GM18508 (cell line): Measurements from ENCODE around the gene COL17A1.

Experiments used
- ATAC-seq: cut with Tn5 transposase; IDR thresholded peaks from one replicate; pipeline ENCODE4 v1.9.1; 2021; ENCODE audit warnings: moderate number of reproducible peaks; ENCODE audit not compliant: insufficient read depth, unreplicated experiment

The COL17A1 gene

DNA sequence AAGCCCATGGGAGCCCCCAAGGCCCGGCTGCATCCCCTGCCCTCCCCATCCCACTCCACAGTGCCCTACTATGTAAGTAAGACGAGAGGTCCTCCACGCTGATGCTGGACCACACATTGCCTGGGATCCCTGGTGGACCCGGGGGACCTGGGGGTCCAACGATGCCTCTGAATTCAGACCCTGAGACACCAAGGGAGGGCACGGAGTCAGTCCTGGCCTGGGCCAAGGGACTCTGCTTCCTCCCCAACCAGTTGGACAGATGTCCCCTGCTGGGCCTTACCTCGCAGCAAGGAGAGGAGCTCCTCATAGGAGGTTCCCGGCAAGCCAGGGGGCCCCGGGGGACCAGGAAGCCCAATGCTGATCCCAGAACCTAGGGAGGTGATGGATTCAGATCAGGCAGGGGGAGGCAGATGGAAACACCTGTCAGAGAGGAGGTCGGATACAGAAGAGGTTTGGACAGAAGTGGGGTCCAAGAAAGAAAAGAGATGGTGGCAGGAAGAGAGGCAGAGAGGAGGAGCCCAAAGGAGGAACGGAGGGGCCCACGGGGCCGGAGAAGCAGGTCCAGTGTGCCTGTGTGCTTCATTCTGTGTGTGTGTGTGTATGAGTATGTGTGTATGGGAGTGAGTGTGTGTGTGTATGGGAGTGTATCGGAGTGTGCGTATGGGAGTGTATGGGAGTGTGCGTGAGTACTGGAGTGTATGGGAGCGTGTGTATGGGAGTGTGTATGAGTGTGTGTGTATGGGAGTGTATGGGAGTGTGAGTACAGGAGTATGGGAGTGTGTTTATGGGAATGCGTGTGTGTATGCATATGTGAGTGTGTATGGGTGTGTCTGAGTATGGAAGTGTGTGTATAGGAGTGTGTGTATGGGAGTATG lies 50.2 kb downstream of the COL17A1 start:
- ATAC-seq = no peak

DNA sequence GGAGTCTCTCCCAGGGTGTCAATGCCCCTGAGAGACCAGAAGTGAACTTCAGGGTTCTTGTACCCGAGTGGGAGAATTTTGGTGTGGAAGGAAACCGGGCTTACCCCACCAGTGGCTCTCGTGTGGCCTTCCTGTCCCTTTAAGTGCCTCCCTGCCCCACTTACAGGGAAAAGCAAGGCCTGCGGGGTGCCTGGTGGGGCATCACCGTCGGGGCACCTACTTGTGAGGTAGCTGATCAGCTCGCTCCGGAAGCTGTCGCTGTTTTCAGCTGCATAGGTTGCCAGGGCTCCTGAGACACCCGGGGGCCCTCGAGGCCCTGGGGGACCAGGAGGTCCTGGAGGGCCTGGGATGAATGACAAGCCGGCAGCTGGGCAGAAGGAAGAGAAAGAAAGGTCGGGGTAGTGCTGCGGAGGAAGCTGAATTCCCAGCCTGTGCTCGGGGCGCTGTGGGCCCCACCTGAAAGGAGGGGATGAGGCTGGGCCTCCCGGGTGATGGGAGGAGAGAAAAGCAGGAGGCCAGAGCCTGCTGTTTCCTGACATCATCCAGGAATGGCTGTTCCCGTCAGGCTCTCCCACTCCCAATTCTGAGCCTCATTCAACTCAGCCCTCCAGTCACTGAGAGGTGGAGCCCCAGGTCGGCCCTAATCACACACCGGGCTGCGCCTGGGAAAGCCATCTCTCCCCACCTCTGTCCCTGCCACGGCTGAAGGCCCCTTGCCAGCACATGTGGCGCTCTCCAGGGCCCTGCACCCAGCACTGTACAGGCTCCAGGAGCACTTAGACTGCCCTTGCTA lies 51.1 kb downstream of the COL17A1 start:
- no peak for ATAC-seq

DNA sequence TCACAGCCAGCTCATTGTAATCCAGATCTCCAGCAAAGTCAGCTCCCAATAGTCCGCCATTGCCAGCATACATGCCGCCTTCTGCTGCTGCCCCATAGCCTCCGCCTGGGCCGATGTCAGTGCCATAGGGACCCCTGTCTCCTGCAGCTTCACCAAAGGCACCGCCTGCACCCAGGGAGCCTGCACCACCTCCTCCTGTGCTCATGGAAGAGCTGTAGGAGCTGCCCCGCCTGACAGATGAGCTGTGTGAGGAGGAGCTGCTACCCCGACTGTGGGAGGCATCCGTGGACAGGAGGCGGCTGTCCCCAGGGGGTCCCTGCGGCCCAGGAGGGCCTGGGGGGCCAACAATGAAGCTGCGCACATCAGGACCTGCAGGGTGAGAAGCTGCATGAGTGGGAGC lies 51.7 kb downstream of the COL17A1 start:
- ATAC-seq = no peak

DNA sequence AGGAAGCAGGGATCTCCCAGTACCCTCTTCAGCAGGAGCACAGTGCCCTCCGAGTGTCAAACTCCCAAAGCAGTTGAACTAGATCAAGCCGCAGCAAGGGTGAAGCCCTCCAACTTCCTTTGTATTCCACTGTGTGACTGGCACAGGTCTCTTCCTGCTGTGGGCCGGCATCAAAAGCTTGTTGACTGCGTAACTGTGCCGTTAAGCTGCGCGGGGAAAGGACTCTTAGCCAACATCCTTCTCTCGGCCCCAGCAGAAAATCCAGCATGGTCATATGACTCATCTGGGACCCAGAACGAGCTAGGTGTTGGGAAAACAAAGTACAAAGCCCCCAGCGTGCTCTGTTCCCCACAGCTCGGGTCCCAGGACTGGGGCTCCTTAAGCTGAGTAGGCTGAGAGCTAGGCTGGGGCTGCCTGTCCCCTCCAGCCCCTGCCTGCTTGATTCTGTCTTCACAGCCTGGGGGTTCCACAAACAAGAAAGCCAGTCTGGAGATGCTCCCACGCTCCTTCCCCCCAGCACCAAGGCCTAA lies 52.2 kb downstream of the COL17A1 start:
- no peak for ATAC-seq

DNA sequence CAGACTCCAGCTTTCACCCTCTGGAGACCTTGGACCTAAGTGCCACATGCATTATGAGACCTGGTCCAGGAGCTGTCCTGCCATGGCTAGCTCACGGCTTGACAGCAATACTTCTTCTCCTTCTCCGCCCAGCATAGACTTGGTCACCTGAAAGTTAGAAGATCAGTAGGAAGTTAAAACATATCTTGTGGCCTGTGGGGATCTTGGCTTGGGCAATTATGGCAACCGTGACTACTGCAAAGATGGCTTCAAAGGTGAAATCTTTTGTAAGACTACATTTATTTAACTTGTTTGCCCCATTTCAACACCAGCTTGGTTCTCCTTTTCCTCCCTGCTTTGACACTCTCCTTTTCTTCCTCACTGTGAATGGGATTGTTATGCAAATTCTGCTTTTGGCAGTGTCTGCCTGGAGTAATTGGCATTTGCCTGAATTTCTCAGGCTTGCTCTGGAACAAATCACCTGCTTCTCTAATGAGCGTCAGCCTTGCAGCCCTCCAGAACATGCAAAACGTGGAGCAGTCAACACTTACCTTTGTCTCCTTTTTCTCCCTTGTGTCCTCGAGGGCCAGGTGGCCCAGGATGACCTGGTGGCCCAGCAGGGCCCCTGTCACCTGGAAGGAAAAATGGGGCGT lies 53.4 kb downstream of the COL17A1 start:
- no peak for ATAC-seq

DNA sequence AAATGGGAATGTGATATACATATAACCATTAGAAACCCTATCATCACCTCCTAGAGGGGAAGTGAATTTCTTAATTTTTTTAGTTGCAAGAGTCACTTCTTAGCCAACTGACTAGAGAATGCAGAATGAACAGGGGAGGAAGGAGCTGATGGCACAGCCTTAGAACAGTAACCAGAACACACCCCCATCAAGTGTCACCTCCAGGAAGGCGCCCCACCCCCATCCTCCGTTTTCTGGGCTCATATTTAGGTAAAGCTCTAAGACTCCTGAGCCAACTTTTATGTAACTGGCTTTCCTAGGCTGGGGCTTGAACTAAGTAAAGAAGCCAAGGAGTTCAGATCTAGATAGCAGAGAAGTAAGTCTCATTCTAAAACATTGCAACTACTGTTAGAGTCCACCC lies 54.0 kb downstream of the COL17A1 start:
- ATAC-seq = no peak

DNA sequence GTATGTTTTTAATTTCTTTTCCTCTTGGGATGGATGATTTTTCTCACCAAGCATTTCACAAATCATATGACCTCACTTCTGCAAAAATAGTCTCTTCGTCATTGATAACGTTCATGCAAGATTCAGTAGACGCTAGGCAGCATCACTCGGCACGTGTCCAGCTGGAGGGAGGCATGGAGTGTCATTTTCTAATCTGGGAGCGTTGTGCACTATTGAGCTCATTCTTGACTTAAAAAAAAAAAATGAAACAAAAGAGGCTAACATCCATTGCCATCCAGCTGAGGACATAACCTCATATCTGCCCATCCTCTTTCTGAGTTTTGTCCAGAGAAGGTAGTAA lies 56.2 kb downstream of the COL17A1 start:
- no peak for ATAC-seq

DNA sequence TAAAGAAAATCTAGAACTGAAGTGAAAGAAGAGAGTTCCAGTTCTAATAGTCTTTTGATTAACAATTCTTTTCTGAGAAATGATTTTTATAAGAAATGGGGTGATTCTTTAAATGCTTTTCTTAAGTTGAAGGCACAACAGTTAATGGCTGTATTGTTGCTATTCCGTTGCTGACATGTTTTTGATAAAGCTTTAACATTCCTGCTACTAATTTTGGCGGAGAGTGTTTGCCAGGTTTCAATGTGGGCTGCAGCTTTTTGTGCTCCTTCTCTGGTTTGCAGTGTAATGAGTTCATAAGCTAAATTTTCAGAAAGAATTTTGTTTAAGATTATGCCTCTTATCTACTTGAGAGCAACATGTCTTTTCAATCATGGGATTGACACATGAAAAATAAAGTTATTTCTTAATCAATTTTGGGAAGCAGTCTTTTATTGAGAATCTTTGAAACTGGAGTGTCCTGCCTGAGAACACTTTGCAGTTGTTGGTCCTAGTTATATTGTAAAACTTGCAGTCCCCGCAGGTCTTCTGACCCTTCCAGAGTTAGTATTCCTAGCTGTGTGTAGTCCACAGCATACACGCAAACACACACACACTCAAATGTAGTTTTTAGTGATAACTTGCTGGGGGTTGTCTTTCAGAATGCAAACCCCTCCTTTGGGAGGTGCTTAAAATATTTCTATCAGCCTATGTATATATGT lies 56.7 kb downstream of the COL17A1 start:
- ATAC-seq = no peak

DNA sequence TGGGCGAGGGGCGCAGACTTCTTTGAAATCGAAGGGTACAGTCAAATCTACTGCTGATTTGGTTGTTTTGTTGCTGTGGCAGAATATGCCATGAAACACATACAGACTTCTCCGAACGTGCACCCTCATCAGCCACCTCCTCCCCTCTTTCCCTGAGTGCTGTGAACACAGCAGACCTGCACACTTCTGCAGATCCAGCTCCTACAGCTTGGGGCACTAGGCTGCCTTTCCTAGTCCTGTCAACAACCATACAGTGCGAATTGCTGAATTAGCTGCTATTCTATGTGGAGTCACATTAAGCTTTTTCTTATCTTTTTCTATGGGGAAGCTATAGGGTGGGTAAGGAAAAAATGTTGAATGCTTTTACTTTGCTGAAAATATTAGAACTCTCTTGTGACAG lies 57.5 kb downstream of the COL17A1 start:
- no peak for ATAC-seq

DNA sequence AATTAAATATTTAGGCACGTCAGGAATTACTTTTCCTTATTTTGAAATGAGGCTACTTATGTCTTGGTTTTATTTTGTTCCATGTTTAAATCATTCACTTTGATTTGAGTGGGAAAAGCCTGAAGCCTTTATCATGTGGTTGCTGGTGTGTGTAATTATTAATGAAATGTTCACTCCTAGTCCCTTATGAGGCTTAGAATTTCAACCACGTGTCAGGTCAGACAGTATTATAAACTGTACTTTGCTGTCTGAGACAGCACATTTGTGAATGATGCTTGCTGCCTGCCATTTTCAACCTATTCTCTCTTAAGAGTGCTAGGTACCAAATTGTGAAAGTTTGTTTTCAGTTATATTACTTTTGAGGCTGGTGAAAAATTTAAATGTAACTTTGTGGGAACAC lies 58.9 kb downstream of the COL17A1 start:
- no peak for ATAC-seq

DNA sequence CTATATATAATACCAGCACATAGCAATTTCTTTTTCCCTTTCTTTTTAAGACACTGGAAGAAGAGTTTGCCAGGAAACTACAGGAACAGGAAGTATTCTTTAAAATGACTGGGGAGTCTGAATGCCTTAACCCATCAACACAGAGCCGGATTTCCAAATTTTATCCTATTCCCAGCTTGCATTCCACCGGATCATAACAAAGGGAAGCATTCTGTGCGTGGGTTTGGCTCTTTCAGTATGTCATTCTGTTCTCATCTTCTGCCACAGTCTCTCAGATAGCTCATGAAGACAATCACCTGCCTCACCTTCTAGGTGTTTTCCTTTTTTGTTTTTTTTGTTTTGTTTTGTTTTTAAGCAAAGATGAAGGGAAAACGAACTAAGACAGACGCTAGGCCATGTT lies 60.2 kb downstream of the COL17A1 start:
- ATAC-seq = no peak

DNA sequence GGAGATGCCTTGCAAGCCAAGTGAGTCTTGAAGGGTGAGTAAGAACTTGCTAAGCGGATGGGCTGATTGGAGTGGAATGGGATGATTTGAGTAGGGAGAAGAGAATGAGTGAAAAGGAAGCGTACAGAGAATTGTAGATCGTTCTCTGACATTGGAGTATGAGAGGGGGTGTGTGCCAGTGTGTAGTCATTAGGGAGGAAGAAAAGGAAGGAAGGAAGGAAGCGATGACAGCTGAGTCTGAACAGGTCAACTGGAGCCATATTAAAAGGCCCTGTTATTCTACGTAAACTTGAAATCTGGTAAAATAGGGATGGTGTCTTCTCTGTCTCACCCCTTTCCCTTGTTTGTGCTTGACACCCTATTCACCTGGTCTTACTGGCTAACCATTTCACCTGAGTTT lies 63.7 kb downstream of the COL17A1 start:
- no peak for ATAC-seq

DNA sequence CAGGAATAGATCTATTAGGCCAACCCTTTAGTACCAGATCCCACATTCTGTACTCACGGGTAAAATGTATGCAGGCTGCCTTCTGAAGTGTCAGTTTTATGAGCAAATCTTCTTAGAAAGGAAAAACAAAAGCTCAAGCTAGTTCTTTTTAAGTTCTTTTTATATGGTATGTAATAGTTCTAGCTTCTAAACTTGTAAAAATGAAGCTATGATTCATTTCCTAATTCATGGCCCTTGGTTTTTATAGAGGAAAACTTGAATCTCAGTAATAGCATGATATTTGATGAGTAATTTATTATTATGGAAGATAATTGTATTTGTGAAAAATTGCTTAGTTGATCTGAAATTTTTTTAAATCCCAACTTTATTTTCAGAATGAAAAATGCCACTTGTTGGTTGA lies 64.4 kb downstream of the COL17A1 start:
- ATAC-seq = no peak

DNA sequence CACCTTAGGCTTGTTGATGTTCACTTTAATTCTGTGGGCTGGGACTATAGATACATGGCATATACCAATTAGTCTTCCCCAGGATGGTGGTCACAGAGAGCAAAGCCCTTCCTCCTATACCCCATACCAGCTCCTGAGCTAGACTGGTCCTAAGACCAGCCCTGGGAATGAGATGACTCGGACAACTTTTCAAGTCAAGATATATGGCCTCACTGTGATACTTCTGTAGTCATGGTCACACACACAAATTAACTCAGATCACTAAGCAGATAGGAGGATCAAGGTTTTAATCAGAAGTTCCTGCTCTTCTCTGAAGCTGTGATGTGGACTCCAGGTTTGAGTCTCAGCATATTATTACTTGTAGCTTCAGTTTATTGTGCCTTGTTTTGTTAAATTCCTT lies 65.7 kb downstream of the COL17A1 start:
- no peak for ATAC-seq

DNA sequence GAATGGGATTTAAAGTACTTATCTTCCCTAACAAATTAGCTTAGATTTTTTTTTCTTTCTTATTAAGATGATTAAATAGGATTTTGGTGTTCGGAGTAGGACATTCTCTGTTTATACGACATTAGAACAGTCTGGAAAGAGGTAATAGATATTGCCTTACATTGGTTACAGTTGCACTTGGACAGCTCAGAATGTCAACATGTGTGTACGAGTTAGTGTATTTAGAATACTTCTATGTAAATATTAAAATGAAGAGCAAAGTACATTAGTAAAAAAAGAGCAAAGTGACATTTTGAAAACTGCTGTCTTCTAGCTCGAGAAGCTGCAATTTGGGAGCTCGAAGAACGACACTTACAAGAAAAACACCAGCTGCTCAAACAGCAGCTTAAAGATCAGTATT lies 67.2 kb downstream of the COL17A1 start:
- ATAC-seq = no peak

DNA sequence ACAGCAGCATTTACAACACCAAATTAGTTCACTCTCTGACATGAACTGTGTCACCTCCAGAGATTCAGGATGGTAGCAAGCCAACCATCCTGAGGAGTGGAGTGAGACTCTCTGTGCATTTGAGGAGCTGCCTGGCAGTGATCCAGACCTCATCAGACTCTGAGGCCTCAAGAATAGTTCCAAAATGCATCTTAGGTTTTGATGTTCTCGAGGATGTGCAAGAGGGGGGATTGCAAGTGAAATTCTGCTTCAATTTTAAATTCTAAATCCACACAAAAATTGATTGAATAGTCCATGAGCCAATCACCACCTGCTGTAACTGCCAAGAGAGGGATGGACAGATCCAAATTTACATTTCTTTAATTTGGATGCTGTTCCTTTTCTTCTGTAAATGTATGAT lies 69.0 kb downstream of the COL17A1 start:
- ATAC-seq = no peak

DNA sequence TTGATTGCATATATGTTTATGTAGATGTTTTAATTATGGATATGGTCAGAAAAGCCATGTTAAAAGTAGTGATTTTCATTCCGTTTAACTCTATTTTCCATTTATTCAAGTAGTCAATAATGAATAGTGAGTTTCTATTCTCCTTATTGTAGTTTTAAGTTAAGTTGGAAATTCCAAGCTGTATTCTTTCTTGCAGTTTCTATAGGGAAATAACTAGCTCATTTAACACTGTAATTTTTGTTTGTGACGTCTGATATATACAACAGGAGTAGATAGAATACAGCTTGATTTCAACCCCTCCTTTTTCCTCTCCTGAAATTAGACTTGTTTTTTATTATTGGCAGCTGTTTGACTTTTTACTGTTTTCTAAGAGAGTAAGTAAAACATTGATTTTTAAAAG lies 71.5 kb downstream of the COL17A1 start:
- ATAC-seq = no peak

DNA sequence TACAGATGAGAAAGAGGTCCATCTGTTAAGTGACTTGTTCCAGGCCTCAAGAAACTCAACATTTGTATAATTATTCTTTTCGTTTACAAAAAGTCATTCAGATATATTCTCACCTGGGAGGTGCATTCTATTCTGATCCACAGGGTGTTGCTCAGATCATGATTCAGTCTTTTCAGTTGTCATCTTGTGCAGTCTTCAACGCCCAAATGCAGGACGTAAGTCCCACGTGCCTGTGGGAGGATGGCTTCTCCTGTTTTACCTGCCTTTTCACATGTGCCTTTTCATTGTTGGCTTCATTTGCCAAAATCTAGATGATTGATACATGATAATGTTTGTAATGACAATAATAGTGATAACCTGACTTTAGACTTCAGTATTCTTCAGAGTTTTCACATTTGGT lies 72.2 kb downstream of the COL17A1 start:
- no peak for ATAC-seq

DNA sequence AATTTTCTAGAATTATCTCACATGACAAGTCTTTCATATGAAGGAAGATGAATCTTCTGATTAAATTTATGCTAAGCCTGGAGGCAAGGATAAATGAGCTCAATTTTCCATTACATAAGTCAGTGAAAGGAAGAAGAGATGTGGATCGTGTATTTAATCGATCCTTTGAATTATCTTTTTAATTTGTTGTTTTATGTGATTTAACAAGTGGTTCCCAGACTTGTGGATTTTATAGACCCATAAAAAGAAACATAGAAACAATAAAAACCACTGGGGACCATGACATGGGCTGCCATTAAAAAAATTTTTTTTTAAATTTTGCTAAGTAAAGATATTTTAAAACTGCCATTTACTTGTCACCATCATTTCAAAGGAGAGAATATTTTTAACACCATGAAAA lies 73.8 kb downstream of the COL17A1 start:
- no peak for ATAC-seq

DNA sequence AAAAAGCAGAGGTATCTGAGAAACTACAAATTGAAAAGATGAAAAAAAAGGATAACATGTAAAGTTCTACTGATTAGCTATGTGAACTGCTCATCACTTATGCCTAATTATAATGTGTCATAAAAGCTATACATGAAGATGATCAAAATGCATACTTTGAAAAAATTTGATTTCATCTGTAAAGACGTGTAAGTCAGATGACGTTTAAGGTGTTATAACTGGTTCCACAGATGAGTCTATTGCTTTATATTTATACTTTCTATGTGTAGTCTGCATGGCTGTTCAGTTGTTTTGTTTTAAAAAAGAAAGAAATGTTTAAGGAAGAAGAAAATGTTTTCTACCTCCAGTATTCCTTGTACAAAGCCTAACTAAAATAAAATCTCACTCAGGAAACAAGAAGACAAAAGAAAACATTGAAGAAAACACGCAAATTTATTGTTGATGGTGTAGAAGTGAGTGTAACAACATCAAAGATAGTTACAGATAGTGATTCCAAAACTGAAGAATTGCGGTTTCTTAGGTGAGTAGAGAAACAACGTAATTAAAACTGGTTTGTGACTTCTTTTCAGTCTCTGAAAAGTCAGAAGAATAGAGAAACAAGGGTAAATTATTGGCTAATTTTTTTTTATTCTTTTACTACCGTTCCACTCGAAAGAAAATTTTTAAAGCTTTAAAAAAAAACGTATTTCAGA lies 80.4 kb downstream of the COL17A1 start:
- ATAC-seq = no peak
